Natural killer cell (primary cell): ENCODE data around the gene S100B. TPM values are rescaled to one million over a fixed set of nuclear protein-coding genes. Genes with fewer than 3 reads are reported as not detected.

Source experiments
- ATAC-seq, 3 donors: fragments of 150-1000 bp in 2 of 3; fragments of 200-7000 bp in 1 of 3; cut with Tn5 transposase; 1 replicate in 1 of 3; 2 replicates in 2 of 3; pipeline ENCODE4 v1.10.0; 2021; ENCODE audit warnings: mild to moderate bottlenecking in 2 of 3, moderate library complexity in 2 of 3
- DNase-seq, 2 donors: peaks; one replicate each; pipeline versions ENCODE4 v3.0.0 to v3.0.0-alpha.2; 2013 to 2021; ENCODE audit warnings: mixed read lengths in 1 of 2
- H3K27ac ChIP-seq: one replicate; pipeline ENCODE4 v1.5.1; 2013; ENCODE audit warnings: mild to moderate bottlenecking, low read length
- H3K27me3 ChIP-seq: one replicate; pipeline ENCODE4 v1.6.1; 2013; ENCODE audit warnings: low read length; ENCODE audit not compliant: control insufficient read depth, insufficient read depth
- H3K36me3 ChIP-seq: one replicate; pipeline ENCODE4 v1.6.1; 2013; ENCODE audit warnings: low read length; ENCODE audit not compliant: control insufficient read depth, insufficient read depth
- H3K4me1 ChIP-seq: one replicate; pipeline ENCODE4 v1.6.1; 2013; ENCODE audit warnings: low read length; ENCODE audit not compliant: control insufficient read depth, insufficient read depth
- H3K4me3 ChIP-seq: one replicate; pipeline ENCODE4 v1.5.1; 2013; ENCODE audit warnings: low read length
- H3K9me3 ChIP-seq: one replicate; pipeline ENCODE4 v1.6.1; 2013; ENCODE audit warnings: low read length; ENCODE audit not compliant: control insufficient read depth, insufficient read depth
- H3K27ac Mint-ChIP-seq, 2 donors: one replicate each; pipeline ENCODE4 v1.8.0; 2022; ENCODE audit warnings: mild to moderate bottlenecking in 2 of 2, mixed read lengths in 2 of 2, moderate library complexity in 1 of 2
- H3K27me3 Mint-ChIP-seq, 2 donors: one replicate each; pipeline ENCODE4 v1.8.0; 2022; ENCODE audit warnings: low read depth in 2 of 2, mixed read lengths in 2 of 2
- H3K36me3 Mint-ChIP-seq: one replicate; pipeline ENCODE4 v1.8.0; 2022; ENCODE audit warnings: mixed read lengths
- H3K4me1 Mint-ChIP-seq, 2 donors: one replicate each; pipeline ENCODE4 v1.8.0; 2022; ENCODE audit warnings: mixed read lengths in 2 of 2
- H3K4me3 Mint-ChIP-seq: one replicate; pipeline ENCODE4 v1.8.0; 2022; ENCODE audit warnings: mild to moderate bottlenecking, moderate library complexity, mixed read lengths
- H3K9me3 Mint-ChIP-seq, 2 donors: one replicate each; pipeline ENCODE4 v1.8.0; 2022; ENCODE audit warnings: mixed read lengths in 2 of 2
- CTCF ChIP-seq: fragments of 200-600 bp; IDR thresholded peaks from one replicate; pipeline ENCODE4 v1.8.0; 2022; ENCODE audit warnings: antibody characterized with exemption
- WGBS: methylation state at CpG from one replicate; pipeline ENCODE4 v1.1.7; 2013; ENCODE audit warnings: missing lambda C conversion rate; ENCODE audit not compliant: insufficient coverage; 5-methylcytosine and 5-hydroxymethylcytosine counted together
- intact Hi-C: fragments of 100-400 bp; cut with micrococcal nuclease; formaldehyde crosslinking; loops from one replicate; pipeline ENCODE4 v1.14.2; 2022
- total RNA-seq, 4 donors: library from RNA; stranded (reverse); fragments of 120-200 nt in 1 of 4; gene quantifications; one replicate each; pipeline versions ENCODE4 v1.2.3 to v1.2.4, GENCODE V29; 2013 to 2022

S100B gene
- total RNA-seq, 3 donors from 2014 or later (not counting 1 experiment from before 2014, with no cell fraction given) = 4.0 to 58.9 TPM; not detected in 1

GRCh38 chr21:46637952-46638746 lies 33.3 kb upstream of the S100B start:
- peaks cover 60 to 78% of the 10 kb centered on the region in 2 donors for H3K4me1 Mint-ChIP-seq

GRCh38 chr21:46636550-46637285 lies 31.8 kb upstream of the S100B start:
- Histone ChIP-seq H3K27me3 (no peaks in the 10 kb centered on the region), H3K27ac (peak overlapping the region; percentile 90), H3K4me1 (peaks cover 31% of the 10 kb centered on the region), H3K4me3 (peak overlapping the region; percentile 86), H3K9me3 (no peaks in the 10 kb centered on the region), H3K36me3 (peaks cover 12% of the 10 kb centered on the region)
- Mint-ChIP-seq H3K9me3 (no peaks in the 10 kb centered on the region), H3K27ac (peak overlapping the region; percentile 93 to 99), H3K27me3 (no peaks in the 10 kb centered on the region), H3K4me3 (peak overlapping the region; percentile 98), H3K4me1 (peaks cover 60 to 77% of the 10 kb centered on the region in 2 donors), H3K36me3 (peaks cover 10% of the 10 kb centered on the region)
- ATAC-seq (no peak), DNase-seq (peak in 1 of 2 donors; percentile 53)
- no peak for TF ChIP-seq CTCF
- 59% methylated on average over 6 of the region's 7 CpGs for WGBS
- intact Hi-C loops = loop anchor here (2.0 kb wide), 1 partner anchor 78 kb away; no protein-coding TSS in a partner anchor

More at GRCh38 chr21:46637952-46638746, 33.3 kb upstream of the S100B start:
- intact Hi-C loops = loop anchor here (2.0 kb wide), 2 partner anchors 15 to 79 kb away; no protein-coding TSS in a partner anchor
- Histone ChIP-seq H3K27ac (peak overlapping the region; percentile 49), H3K9me3 (no peaks in the 10 kb centered on the region), H3K27me3 (no peaks in the 10 kb centered on the region), H3K4me3 (peak overlapping the region; percentile 2), H3K36me3 (peaks cover 18% of the 10 kb centered on the region), H3K4me1 (peaks cover 29% of the 10 kb centered on the region)
- no peaks in the 10 kb centered on the region for H3K27me3 Mint-ChIP-seq
- H3K27ac Mint-ChIP-seq = peak overlapping the region; percentile 93 to 99
- peaks cover 10% of the 10 kb centered on the region for H3K36me3 Mint-ChIP-seq
- peak overlapping the region; percentile 80 for H3K4me3 Mint-ChIP-seq
- no peaks in the 10 kb centered on the region for H3K9me3 Mint-ChIP-seq
- ATAC-seq (peak; percentile 22 to 42 (median 25)), DNase-seq (peak in 1 of 2 donors; percentile 24)
- TF ChIP-seq CTCF = no peak
- whole genome bisulfite sequencing = 34% methylated on average over 3 of the region's 3 CpGs

- Histone ChIP-seq H3K36me3 (peaks cover 6% of the 10 kb centered on the region), H3K9me3 (no peaks in the 10 kb centered on the region), H3K27ac (peak overlapping the region; percentile 90), H3K4me3 (peak overlapping the region; percentile 86), H3K4me1 (peaks cover 31% of the 10 kb centered on the region), H3K27me3 (no peaks in the 10 kb centered on the region)
- H3K4me1 Mint-ChIP-seq = peaks cover 59 to 71% of the 10 kb centered on the region in 2 donors
- DNase-seq (no peak), ATAC-seq (no peak)
- no peaks in the 10 kb centered on the region for H3K27me3 Mint-ChIP-seq
- H3K27ac Mint-ChIP-seq = peak overlapping the region; percentile 93 to 99
- peaks cover 9% of the 10 kb centered on the region for H3K36me3 Mint-ChIP-seq
- intact Hi-C loops = loop anchor here (2.0 kb wide), 1 partner anchor 77 kb away; no protein-coding TSS in a partner anchor
- 10% methylated on average over 8 of the region's 8 CpGs for WGBS
- no peaks in the 10 kb centered on the region for H3K9me3 Mint-ChIP-seq
- no peak for TF ChIP-seq CTCF
- H3K4me3 Mint-ChIP-seq = peak overlapping the region; percentile 98
Measured at GRCh38 chr21:46636181-46636512, 31.3 kb upstream of the S100B start.
